HepG2 (cell line): ENCODE measurements around the gene NTM. TPM values are rescaled to one million over a fixed set of nuclear protein-coding genes. Genes with fewer than 3 reads are reported as not detected.

Source experiments
- EZH2 ChIP-seq: conservative IDR thresholded peaks from 2 replicates; pipeline ENCODE4 v1.6.1; 2012; ENCODE audit warnings: mild to moderate bottlenecking, low read depth, low read length, moderate library complexity
- ZNF432 ChIP-seq: sonication (generic); formaldehyde crosslinking; IDR thresholded peaks from 2 replicates; pipeline ENCODE4 v1.5.0; 2020; ENCODE audit warnings: missing genetic modification reagents, mild to moderate bottlenecking, borderline replicate concordance
- ZNF792 ChIP-seq: IDR thresholded peaks from 2 replicates; pipeline ENCODE4 v1.6.1; 2016
- polyA plus RNA-seq, 8 experiments: library from polyadenylated mRNA; depleted of rRNA in 3 of 8; stranded (reverse) in 7 of 8; unstranded in 1 of 8; fragments of >200 nt; fragmentation: Illumina TruSeq in 4 of 8; extraction: Trizol in 4 of 8; gene quantifications; 2 replicates each; pipeline versions ENCODE4 v1.2.1 to v1.2.3, GENCODE V29; 2011 to 2016; ENCODE audit warnings: low read depth in 4 of 8, missing spikeins in 1 of 8, mixed read lengths in 1 of 8; ENCODE audit not compliant: insufficient read depth in 1 of 8
- total RNA-seq, 5 experiments: library from RNA; depleted of rRNA; stranded (reverse); fragments of >200 nt; fragmentation: Illumina TruSeq; extraction: Trizol; gene quantifications; 2 replicates each; pipeline ENCODE4 v1.2.3, GENCODE V29; 2016; ENCODE audit warnings: low read depth in 1 of 5
- TF ChIP-seq, protein P1 (sequence below), 2 experiments: sonication (generic) in 1 of 2; formaldehyde crosslinking in 1 of 2; IDR thresholded peaks; 2 replicates each; pipeline versions ENCODE4 v1.6.1 to v1.9.0; 2014 to 2022; ENCODE audit warnings: antibody characterized with exemption in 1 of 2, borderline replicate concordance in 1 of 2, inconsistent platforms in 1 of 2, low read depth in 1 of 2, missing genetic modification reagents in 1 of 2
- TF ChIP-seq, protein P2 (sequence below): sonication (generic); formaldehyde crosslinking; IDR thresholded peaks from 2 replicates; pipeline ENCODE4 v1.8.0; 2022; ENCODE audit warnings: missing genetic modification reagents, low read depth, mild to moderate bottlenecking, borderline replicate concordance
- TF ChIP-seq, protein P3 (sequence below): sonication (generic); formaldehyde crosslinking; IDR thresholded peaks from 2 replicates; pipeline ENCODE4 v1.8.0; 2022; ENCODE audit warnings: low read depth, missing genetic modification reagents

The NTM gene
- total and polyA plus RNA-seq, 2 of the 13 experiments (the other 11 are each of a cell fraction or from before 2014, with no cell fraction given): not detected

DNA sequence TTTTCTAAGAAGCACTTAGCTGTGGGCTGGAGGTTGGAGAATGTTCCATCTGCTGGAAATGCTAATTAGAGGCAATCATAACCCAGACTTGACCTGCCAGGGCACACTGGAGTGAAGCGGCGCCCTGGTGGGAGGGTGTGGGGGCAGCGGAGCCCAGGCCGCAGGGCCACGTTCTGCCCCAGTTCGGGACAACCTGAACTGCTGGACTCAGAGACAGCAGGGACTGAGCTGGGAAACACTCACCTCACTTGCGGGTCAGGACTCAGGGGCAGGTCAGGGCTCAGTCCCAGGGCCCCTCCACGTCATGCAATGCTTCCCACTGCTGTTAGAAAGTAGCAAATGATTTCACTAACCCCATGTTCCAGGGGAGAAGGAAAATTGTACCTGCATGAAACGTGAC lies 316.4 kb downstream of the NTM start (continued):
- TF ChIP-seq, protein P1, sequence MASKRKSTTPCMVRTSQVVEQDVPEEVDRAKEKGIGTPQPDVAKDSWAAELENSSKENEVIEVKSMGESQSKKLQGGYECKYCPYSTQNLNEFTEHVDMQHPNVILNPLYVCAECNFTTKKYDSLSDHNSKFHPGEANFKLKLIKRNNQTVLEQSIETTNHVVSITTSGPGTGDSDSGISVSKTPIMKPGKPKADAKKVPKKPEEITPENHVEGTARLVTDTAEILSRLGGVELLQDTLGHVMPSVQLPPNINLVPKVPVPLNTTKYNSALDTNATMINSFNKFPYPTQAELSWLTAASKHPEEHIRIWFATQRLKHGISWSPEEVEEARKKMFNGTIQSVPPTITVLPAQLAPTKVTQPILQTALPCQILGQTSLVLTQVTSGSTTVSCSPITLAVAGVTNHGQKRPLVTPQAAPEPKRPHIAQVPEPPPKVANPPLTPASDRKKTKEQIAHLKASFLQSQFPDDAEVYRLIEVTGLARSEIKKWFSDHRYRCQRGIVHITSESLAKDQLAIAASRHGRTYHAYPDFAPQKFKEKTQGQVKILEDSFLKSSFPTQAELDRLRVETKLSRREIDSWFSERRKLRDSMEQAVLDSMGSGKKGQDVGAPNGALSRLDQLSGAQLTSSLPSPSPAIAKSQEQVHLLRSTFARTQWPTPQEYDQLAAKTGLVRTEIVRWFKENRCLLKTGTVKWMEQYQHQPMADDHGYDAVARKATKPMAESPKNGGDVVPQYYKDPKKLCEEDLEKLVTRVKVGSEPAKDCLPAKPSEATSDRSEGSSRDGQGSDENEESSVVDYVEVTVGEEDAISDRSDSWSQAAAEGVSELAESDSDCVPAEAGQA (IDR thresholded peaks at IDR 0.05; ENCODE audit: low read depth): no peak
- TF ChIP-seq, protein P1 (CRISPR knock-in tag; IDR thresholded peaks at IDR 0.05; ENCODE audit: borderline replicate concordance): no peak
- TF ChIP-seq, protein P2, sequence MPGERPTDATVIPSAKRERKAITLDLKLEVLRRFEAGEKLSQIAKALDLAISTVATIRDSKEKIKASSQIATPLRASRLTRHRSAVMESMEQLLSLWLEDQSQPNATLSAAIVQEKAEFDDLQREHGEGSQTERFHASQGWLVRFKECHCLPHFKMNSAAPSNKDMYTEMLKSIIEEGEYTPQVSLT (CRISPR knock-in tag): no peak
- TF ChIP-seq ZNF432 (no peak), ZNF792 (CRISPR knock-in tag) (no peak), EZH2 (no peak)
- TF ChIP-seq, protein P3, sequence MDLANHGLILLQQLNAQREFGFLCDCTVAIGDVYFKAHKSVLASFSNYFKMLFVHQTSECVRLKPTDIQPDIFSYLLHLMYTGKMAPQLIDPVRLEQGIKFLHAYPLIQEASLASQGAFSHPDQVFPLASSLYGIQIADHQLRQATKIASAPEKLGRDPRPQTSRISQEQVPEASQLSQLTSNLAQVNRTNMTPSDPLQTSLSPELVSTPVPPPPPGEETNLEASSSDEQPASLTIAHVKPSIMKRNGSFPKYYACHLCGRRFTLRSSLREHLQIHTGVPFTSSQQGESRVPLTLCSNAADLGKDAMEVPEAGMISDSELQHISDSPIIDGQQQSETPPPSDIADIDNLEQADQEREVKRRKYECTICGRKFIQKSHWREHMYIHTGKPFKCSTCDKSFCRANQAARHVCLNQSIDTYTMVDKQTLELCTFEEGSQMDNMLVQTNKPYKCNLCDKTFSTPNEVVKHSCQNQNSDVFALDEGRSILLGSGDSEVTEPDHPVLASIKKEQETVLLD (CRISPR knock-in tag): no peak
